ENCODE data around the gene GCFC2.

Gene GCFC2

GRCh38 chr2:75656563-75656962 is 54.2 kb downstream of the GCFC2 start:
- DNase-seq, result no peak
- TF ChIP-seq POLR2A (IDR thresholded peaks at IDR 0.05; ENCODE audit: low read length), result no peak
- TF ChIP-seq GATA1 (IDR thresholded peaks at IDR 0.05; ENCODE audit: low read depth, low read length), result no peak

GRCh38 chr2:75655861-75656260 is 54.9 kb downstream of the GCFC2 start:
- no peak for DNase-seq
- TF ChIP-seq GATA1 (IDR thresholded peaks at IDR 0.05; ENCODE audit: low read depth, low read length), result no peak
- TF ChIP-seq POLR2A (IDR thresholded peaks at IDR 0.05; ENCODE audit: low read length), result no peak

GRCh38 chr2:75654012-75654411 is 56.7 kb downstream of the GCFC2 start:
- DNase-seq, result peak in 1 of 2 experiments; percentile 4
- TF ChIP-seq POLR2A (IDR thresholded peaks at IDR 0.05; ENCODE audit: low read length) (no peak), GATA1 (IDR thresholded peaks at IDR 0.05; ENCODE audit: low read depth, low read length) (no peak)

- peak; percentile 33 to 39 for DNase-seq
- TF ChIP-seq GATA1 (IDR thresholded peaks at IDR 0.05; ENCODE audit: low read depth, low read length), result no peak
- no peak for TF ChIP-seq POLR2A (IDR thresholded peaks at IDR 0.05; ENCODE audit: low read length)
Observed at GRCh38 chr2:75647771-75648170, 62.9 kb downstream of the GCFC2 start.

GRCh38 chr2:75646583-75647425 is 63.9 kb downstream of the GCFC2 start, which contains the start of gene MRPL19:
MRPL19 (plus strand) TSS chr2:75646783; CDS start chr2:75646808, 25 bp downstream.
- peak; percentile 91 to 92 for DNase-seq
- TF ChIP-seq GATA1 (IDR thresholded peaks at IDR 0.05; ENCODE audit: low read depth, low read length), result no peak
- TF ChIP-seq POLR2A (IDR thresholded peaks at IDR 0.05; ENCODE audit: low read length), result peak; percentile 56

- peak in 1 of 2 experiments; percentile 30 for DNase-seq
- no peak for TF ChIP-seq POLR2A (IDR thresholded peaks at IDR 0.05; ENCODE audit: low read length)
- TF ChIP-seq GATA1 (IDR thresholded peaks at IDR 0.05; ENCODE audit: low read depth, low read length), result no peak
Observed at GRCh38 chr2:75646090-75646582, 64.6 kb downstream of the GCFC2 start.

- DNase-seq, result no peak
- TF ChIP-seq GATA1 (IDR thresholded peaks at IDR 0.05; ENCODE audit: low read depth, low read length), result no peak
- TF ChIP-seq POLR2A (IDR thresholded peaks at IDR 0.05; ENCODE audit: low read length), result no peak
Observed at GRCh38 chr2:75645643-75646042, 65.1 kb downstream of the GCFC2 start.

- TF ChIP-seq POLR2A (IDR thresholded peaks at IDR 0.05; ENCODE audit: low read length), result no peak
- TF ChIP-seq GATA1 (IDR thresholded peaks at IDR 0.05; ENCODE audit: low read depth, low read length), result no peak
- no peak for DNase-seq
Observed at GRCh38 chr2:75643980-75644379, 66.7 kb downstream of the GCFC2 start.

- DNase-seq, result no peak
- TF ChIP-seq POLR2A (IDR thresholded peaks at IDR 0.05; ENCODE audit: low read length) (no peak), GATA1 (IDR thresholded peaks at IDR 0.05; ENCODE audit: low read depth, low read length) (no peak)
Observed at GRCh38 chr2:75641587-75641986, 69.1 kb downstream of the GCFC2 start.

- DNase-seq, result peak; percentile 32 to 68
- TF ChIP-seq POLR2A (IDR thresholded peaks at IDR 0.05; ENCODE audit: low read length), result no peak
- TF ChIP-seq GATA1 (IDR thresholded peaks at IDR 0.05; ENCODE audit: low read depth, low read length), result no peak
Observed at GRCh38 chr2:75640621-75641121, 70.0 kb downstream of the GCFC2 start.

- TF ChIP-seq POLR2A (IDR thresholded peaks at IDR 0.05; ENCODE audit: low read length) (no peak), GATA1 (IDR thresholded peaks at IDR 0.05; ENCODE audit: low read depth, low read length) (no peak)
- DNase-seq, result no peak
Observed at GRCh38 chr2:75637568-75637967, 73.1 kb downstream of the GCFC2 start.

- TF ChIP-seq POLR2A (IDR thresholded peaks at IDR 0.05; ENCODE audit: low read length) (no peak), GATA1 (IDR thresholded peaks at IDR 0.05; ENCODE audit: low read depth, low read length) (no peak)
- no peak for DNase-seq
Observed at GRCh38 chr2:75634945-75635344, 75.8 kb downstream of the GCFC2 start.

GRCh38 chr2:75633620-75634019 is 77.1 kb downstream of the GCFC2 start:
- no peak for DNase-seq
- TF ChIP-seq POLR2A (IDR thresholded peaks at IDR 0.05; ENCODE audit: low read length), result no peak
- TF ChIP-seq GATA1 (IDR thresholded peaks at IDR 0.05; ENCODE audit: low read depth, low read length), result no peak

GRCh38 chr2:75632813-75633212 is 77.9 kb downstream of the GCFC2 start:
- TF ChIP-seq POLR2A (IDR thresholded peaks at IDR 0.05; ENCODE audit: low read length) (no peak), GATA1 (IDR thresholded peaks at IDR 0.05; ENCODE audit: low read depth, low read length) (no peak)
- no peak for DNase-seq

Data from erythroblast (primary cell).